HCEC 1CT (cell line): ENCODE results near the gene YTHDF1.

ENCODE experiments used
- DNase-seq: peaks from one replicate; pipeline ENCODE4 v3.0.0-alpha.2; 2017

Gene YTHDF1

DNA sequence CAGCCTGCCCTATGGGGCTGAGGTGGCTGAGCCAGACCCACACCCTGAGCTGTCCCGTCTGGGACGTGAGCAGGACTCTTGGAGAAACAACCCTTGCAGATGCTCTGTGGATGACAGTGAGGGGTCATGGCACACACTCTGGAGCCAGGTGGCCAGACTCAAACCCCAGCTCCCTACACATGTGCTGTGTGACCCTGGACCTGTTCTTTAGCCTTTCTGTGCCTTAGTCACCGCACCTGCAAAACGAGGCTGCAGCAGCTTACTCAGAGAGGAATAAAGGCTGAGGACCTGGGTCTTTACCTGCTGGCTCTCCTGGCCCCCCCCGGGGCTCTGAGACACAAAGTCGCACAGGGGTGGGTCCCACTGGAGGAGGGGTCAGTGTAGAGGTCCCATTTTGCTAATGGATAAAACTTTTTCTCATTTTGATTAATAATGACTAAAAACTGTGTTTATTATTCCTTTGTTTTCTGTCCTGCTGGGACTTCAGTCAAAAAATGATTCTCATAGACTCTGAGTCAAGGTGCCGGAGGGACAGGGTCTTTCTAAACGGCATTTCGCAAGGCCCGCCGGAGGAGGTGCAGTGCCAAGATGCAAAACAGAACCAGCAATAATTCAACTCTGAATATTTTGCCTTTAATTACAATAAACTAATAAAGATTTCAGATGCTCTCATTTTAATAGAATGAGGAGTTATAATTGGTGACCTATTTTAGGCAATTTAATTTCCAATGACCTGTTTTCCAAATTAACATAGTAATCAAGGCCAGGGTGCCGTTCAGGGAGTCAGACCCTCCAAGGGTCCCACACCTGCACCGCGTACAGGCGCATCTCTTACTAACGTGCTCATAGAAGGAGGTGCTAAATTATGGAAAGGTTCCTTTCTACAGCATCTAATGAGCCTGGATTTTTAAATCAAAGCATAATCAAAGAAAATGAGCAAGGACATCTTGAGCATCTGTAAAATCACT, 62.4 kb downstream of the YTHDF1 start:
- no peak for DNase-seq

- DNase-seq: no peak
Observed at GRCh38 chr20:63152322-63153253, 63.3 kb downstream of the YTHDF1 start.

GRCh38 chr20:63151554-63152321, 64.2 kb downstream of the YTHDF1 start:
- peak; percentile 64 for DNase-seq

GRCh38 chr20:63150911-63151531, 64.9 kb downstream of the YTHDF1 start:
- no peak for DNase-seq

DNA sequence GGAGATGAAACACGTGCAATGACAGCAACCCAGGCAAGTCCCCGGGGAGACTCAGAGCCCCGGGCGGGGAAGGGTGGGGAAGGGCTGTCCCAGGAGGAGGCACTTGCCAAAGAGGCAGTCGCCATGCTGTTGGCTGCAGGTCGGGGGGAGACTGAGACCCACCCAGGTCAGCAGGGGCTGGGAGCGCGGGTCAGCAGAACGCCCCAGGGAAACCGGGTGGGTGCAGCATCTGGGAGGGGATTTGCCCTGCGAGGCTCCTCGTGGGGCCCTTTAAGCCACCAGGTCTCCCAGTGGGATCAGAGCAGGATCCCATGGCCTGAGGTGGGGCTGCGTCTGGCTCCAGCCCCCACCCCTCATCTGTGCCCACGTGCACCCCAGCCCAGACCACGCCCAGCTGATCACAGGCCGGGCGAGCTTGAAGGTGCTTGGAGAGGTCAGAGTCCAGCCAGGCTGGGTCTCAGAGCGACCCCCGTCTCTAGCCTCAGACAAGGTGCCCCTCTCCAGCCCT, 65.5 kb downstream of the YTHDF1 start:
- DNase-seq: no peak

DNA sequence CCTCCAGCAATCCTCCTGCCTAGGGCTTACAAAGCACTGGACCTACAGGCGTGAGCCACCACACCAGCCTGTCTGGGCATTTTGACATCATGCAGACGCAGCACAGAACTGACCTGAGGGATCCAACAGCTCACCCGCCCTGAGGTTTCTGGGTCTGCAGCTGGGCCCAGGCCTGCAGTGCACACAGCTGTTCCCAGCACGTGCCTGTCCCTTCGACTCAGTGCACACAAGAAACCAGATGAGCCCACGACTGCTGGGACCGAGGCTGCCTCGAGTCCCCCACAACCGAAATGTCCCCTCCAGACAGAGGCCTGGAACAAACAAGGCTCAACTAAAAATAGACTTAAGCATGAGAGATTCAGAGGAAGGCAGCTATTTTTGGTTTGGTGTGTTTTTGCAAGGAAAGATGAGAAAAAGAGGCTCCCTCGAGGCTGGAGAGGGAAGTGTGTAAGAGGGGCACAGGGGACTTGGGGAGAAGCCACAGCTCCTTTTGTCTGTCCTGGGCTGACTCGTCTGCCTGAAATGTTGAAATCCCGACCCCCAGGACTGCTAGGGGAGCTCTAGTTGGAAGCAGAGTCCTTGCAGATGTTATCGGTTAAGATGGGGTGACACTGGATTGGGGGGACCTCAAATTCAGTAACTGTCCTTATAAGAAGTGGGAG, 66.3 kb downstream of the YTHDF1 start:
- no peak for DNase-seq

GRCh38 chr20:63148696-63149095, 67.2 kb downstream of the YTHDF1 start:
- no peak for DNase-seq

DNA sequence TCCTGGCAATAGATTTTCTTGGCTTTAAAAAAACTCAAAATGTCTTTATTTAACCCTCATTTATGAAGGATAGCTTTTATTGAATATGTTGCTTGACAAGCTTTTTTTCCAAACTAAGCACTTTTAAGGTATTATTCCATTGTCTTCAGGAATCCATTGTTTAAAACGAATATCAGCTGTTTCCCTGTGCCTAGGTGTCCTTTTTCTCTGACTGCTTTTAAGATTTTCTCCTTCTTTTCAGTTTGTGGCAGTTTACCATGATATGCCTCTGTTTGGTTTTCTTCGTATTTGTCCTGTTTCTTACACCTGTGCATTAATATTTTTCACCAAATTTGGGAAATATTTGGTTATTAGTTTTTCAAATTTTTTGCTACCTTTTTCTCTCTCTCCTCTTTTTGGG, 68.4 kb downstream of the YTHDF1 start:
- DNase-seq: no peak
